ENCODE measurements around the gene ITGA5. TPM values are rescaled to one million over a fixed set of nuclear protein-coding genes. Genes with fewer than 3 reads are reported as not detected.

ITGA5 gene
- polyA plus RNA-seq, 1 donor (not counting 4 experiments of a cell fraction or from before 2014, with no cell fraction given) = 47.9 TPM

DNA sequence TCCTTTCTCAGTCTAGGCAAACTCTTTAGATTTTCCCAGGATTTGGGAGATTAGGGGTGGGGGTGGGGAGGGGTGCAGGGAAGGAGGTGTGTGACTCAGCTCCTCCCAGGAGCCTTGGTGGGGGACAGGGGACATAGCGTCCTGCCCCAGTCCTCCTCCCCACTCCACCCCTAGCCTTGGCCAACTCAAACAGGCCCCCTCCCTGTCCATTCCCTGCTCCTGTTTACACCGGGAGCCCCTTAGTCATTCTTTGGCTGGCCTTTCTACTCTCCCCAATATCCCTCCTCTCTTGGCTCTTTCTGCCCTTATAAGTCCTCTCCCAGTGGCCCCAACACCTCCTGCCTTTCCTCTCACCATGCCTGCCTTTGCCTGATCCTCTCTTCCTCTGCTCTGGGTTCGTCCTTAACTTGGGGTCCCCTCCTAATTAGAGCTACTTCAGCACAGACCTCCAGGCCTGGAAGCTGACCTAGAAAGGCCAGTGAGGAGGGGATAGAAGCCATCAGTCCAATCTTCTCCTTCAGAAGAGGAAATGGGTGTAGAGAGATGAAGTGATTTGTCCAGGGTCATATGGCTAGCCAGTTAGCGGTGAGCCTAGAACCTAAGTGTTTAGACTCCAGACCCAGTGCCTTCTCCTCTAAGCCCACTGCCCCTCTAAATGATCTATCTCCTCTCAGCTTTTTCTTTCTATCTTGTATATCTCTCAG is 2.3 kb upstream of the ITGA5 start:
- Histone ChIP-seq H3K4me2 (ENCODE audit: control insufficient read depth, extremely low read depth, insufficient read depth, low read depth, low read length) (no peak overlapping the region), H3K9me3 (ENCODE audit: control insufficient read depth, low read depth, low read length) (no peaks in the 10 kb centered on the region), H3K79me2 (ENCODE audit: control insufficient read depth, insufficient read depth, low read length) (peaks cover 30% of the 10 kb centered on the region), H2AFZ (ENCODE audit: control insufficient read depth, low read length) (no peak overlapping the region), H3K27me3 (ENCODE audit: control insufficient read depth, extremely low read depth, insufficient read depth, low read length) (no peaks in the 10 kb centered on the region), H3K9me1 (ENCODE audit: control insufficient read depth, extremely low read depth, insufficient read depth, low read length) (no peaks in the 10 kb centered on the region), H3K9ac (ENCODE audit: control insufficient read depth, extremely low read depth, insufficient read depth, low read length) (peak overlapping the region; percentile 22), H3K4me3 (ENCODE audit: control insufficient read depth in 2 of 3, extremely low read depth in 1 of 3, insufficient read depth in 2 of 3, low read depth in 1 of 3, low read length in 3 of 3) (no peak overlapping the region), H3K36me3 (ENCODE audit: control insufficient read depth in 2 of 2, extremely low read depth in 1 of 2, insufficient read depth in 2 of 2, low read length in 2 of 2) (no peaks in the 10 kb centered on the region), H4K20me1 (ENCODE audit: control insufficient read depth, extremely low read depth, insufficient read depth, low read length) (no peaks in the 10 kb centered on the region), H3K4me1 (ENCODE audit: control insufficient read depth, extremely low read depth, insufficient read depth, low read length) (peaks cover 54% of the 10 kb centered on the region), H3K27ac (ENCODE audit: control insufficient read depth, insufficient read depth, low read length) (no peak overlapping the region)
- dilution Hi-C loops (cut with MboI; ENCODE audit: extremely low pct_ligation_motif_present, low sequenced_read_pairs) = no loop called here
- FAIRE-seq (no peak), DNase-seq (ENCODE audit: low read depth, low spot score) (no peak)
- TF ChIP-seq EZH2 (IDR thresholded peaks at IDR 0.05; ENCODE audit: low read length) = no peak

DNA sequence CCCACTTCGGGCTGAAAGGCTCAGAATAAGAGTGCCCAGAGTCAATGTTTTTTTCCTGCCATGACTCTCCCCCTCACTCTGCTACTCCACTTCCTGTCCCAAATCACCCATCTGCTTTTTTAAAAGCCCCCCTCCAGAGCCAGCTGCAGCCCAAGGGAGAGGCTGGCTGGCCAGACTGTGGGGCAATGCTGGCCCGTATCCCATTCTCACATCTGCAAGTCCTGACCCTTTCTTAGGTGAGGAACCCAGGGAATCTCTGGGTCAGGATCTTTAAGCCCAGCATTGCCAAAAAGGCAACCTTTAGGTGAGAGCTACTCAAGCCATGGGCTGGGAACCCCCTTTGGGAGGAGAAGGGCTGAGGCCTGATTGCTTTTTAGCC is 1.7 kb upstream of the ITGA5 start:
- H3K27ac ChIP-seq (ENCODE audit: control insufficient read depth, insufficient read depth, low read length) = no peak overlapping the region

More for the DNA sequence above, 1.7 kb upstream of the ITGA5 start:
- Histone ChIP-seq H3K4me3 (ENCODE audit: control insufficient read depth in 2 of 3, extremely low read depth in 1 of 3, insufficient read depth in 2 of 3, low read depth in 1 of 3, low read length in 3 of 3) (no peak overlapping the region), H3K79me2 (ENCODE audit: control insufficient read depth, insufficient read depth, low read length) (peaks cover 36% of the 10 kb centered on the region), H3K27me3 (ENCODE audit: control insufficient read depth, extremely low read depth, insufficient read depth, low read length) (no peaks in the 10 kb centered on the region), H3K4me2 (ENCODE audit: control insufficient read depth, extremely low read depth, insufficient read depth, low read depth, low read length) (no peak overlapping the region), H2AFZ (ENCODE audit: control insufficient read depth, low read length) (no peak overlapping the region), H3K4me1 (ENCODE audit: control insufficient read depth, extremely low read depth, insufficient read depth, low read length) (peaks cover 56% of the 10 kb centered on the region), H3K9me1 (ENCODE audit: control insufficient read depth, extremely low read depth, insufficient read depth, low read length) (no peaks in the 10 kb centered on the region), H3K9ac (ENCODE audit: control insufficient read depth, extremely low read depth, insufficient read depth, low read length) (peak overlapping the region; percentile 22), H3K36me3 (ENCODE audit: control insufficient read depth in 2 of 2, extremely low read depth in 1 of 2, insufficient read depth in 2 of 2, low read length in 2 of 2) (no peaks in the 10 kb centered on the region), H4K20me1 (ENCODE audit: control insufficient read depth, extremely low read depth, insufficient read depth, low read length) (no peaks in the 10 kb centered on the region), H3K9me3 (ENCODE audit: control insufficient read depth, low read depth, low read length) (no peaks in the 10 kb centered on the region)
- dilution Hi-C loops (cut with MboI; ENCODE audit: extremely low pct_ligation_motif_present, low sequenced_read_pairs) = no loop called here
- FAIRE-seq (no peak), DNase-seq (ENCODE audit: low read depth, low spot score) (no peak)
- TF ChIP-seq EZH2 (IDR thresholded peaks at IDR 0.05; ENCODE audit: low read length) = no peak
- TF ChIP-seq, protein P1, sequence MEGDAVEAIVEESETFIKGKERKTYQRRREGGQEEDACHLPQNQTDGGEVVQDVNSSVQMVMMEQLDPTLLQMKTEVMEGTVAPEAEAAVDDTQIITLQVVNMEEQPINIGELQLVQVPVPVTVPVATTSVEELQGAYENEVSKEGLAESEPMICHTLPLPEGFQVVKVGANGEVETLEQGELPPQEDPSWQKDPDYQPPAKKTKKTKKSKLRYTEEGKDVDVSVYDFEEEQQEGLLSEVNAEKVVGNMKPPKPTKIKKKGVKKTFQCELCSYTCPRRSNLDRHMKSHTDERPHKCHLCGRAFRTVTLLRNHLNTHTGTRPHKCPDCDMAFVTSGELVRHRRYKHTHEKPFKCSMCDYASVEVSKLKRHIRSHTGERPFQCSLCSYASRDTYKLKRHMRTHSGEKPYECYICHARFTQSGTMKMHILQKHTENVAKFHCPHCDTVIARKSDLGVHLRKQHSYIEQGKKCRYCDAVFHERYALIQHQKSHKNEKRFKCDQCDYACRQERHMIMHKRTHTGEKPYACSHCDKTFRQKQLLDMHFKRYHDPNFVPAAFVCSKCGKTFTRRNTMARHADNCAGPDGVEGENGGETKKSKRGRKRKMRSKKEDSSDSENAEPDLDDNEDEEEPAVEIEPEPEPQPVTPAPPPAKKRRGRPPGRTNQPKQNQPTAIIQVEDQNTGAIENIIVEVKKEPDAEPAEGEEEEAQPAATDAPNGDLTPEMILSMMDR (optimal IDR thresholded peaks at IDR 0.05 in 1 of 3, IDR thresholded peaks at IDR 0.05 in 1 of 3, conservative IDR thresholded peaks at IDR 0.05 in 1 of 3; ENCODE audit: extremely low read depth in 1 of 3, insufficient read depth in 2 of 3, low read length in 3 of 3) = no peak
